HepG2 (cell line): ENCODE measurements around the gene PGP. TPM values are rescaled to one million over a fixed set of nuclear protein-coding genes. Genes with fewer than 3 reads are reported as not detected.

ENCODE experiments used
- ARID3A ChIP-seq: IDR thresholded peaks from 2 replicates; pipeline ENCODE4 v1.6.1; 2012; ENCODE audit warnings: low read depth, low read length, improper control_type of control experiment
- BATF2 ChIP-seq: sonication (generic); formaldehyde crosslinking; IDR thresholded peaks from 2 replicates; pipeline ENCODE4 v1.8.0; 2022; ENCODE audit warnings: mild to moderate bottlenecking, missing genetic modification reagents, moderate library complexity
- CBX1 ChIP-seq: IDR thresholded peaks from one replicate; pipeline ENCODE4 v1.6.1; 2016; ENCODE audit warnings: antibody characterized with exemption, low read depth
- CREM ChIP-seq, 2 experiments: sonication (generic) in 1 of 2; formaldehyde crosslinking in 1 of 2; IDR thresholded peaks; 2 replicates each; pipeline versions ENCODE4 v1.4.0 to v1.6.1; 2016 to 2020; ENCODE audit warnings: antibody characterized with exemption in 1 of 2, mild to moderate bottlenecking in 1 of 2, missing genetic modification reagents in 1 of 2
- FOXJ3 ChIP-seq: sonication (generic); formaldehyde crosslinking; IDR thresholded peaks from 2 replicates; pipeline ENCODE4 v1.4.0; 2020; ENCODE audit warnings: missing genetic modification reagents, mild to moderate bottlenecking, borderline replicate concordance
- FOXO4 ChIP-seq: sonication (generic); formaldehyde crosslinking; conservative IDR thresholded peaks from 2 replicates; pipeline ENCODE4 v1.8.1; 2023; ENCODE audit warnings: missing genetic modification reagents
- HNF4G ChIP-seq, 2 experiments: sonication (generic) in 1 of 2; formaldehyde crosslinking in 1 of 2; IDR thresholded peaks; 2 replicates each; pipeline versions ENCODE4 v1.4.0 to v1.6.1; 2011 to 2020; ENCODE audit warnings: borderline replicate concordance in 2 of 2, low read depth in 2 of 2, mild to moderate bottlenecking in 2 of 2, low read length in 1 of 2, missing genetic modification reagents in 1 of 2, moderate library complexity in 1 of 2
- ISX ChIP-seq: sonication (generic); formaldehyde crosslinking; conservative IDR thresholded peaks from 2 replicates; pipeline ENCODE4 v1.5.0; 2020; ENCODE audit warnings: missing genetic modification reagents
- JUND ChIP-seq: sonication (generic); formaldehyde crosslinking; IDR thresholded peaks from 2 replicates; pipeline ENCODE4 v1.8.0; 2022; ENCODE audit warnings: mild to moderate bottlenecking, missing genetic modification reagents
- PHF5A ChIP-seq: IDR thresholded peaks from one replicate; pipeline ENCODE4 v1.6.1; 2018; ENCODE audit warnings: low read depth, missing genetic modification reagents; ENCODE audit not compliant: unreplicated experiment
- RAD21 ChIP-seq: fragments of 450-650 bp; formaldehyde crosslinking; IDR thresholded peaks from 2 replicates; pipeline ENCODE4 v1.5.0; 2020; ENCODE audit warnings: mild to moderate bottlenecking
- REXO4 ChIP-seq: sonication (generic); formaldehyde crosslinking; IDR thresholded peaks from 2 replicates; pipeline ENCODE4 v1.8.0; 2022; ENCODE audit warnings: missing genetic modification reagents, mild to moderate bottlenecking, borderline replicate concordance
- RORA ChIP-seq: sonication (generic); formaldehyde crosslinking; IDR thresholded peaks from 2 replicates; pipeline ENCODE4 v1.5.0; 2020; ENCODE audit warnings: mild to moderate bottlenecking, missing genetic modification reagents, moderate library complexity
- SYNCRIP ChIP-seq: fragments of 200-400 bp; formaldehyde crosslinking; IDR thresholded peaks from 2 replicates; pipeline ENCODE4 v1.6.1; 2018; ENCODE audit warnings: mild to moderate bottlenecking, low read depth, low read length; ENCODE audit not compliant: insufficient read depth
- ZC3H13 ChIP-seq: sonication (generic); formaldehyde crosslinking; IDR thresholded peaks from 2 replicates; pipeline ENCODE4 v1.8.1; 2023; ENCODE audit warnings: mild to moderate bottlenecking, missing genetic modification reagents, moderate library complexity
- ZFP36L2 ChIP-seq: sonication (generic); formaldehyde crosslinking; IDR thresholded peaks from 2 replicates; pipeline ENCODE4 v1.4.0; 2020; ENCODE audit warnings: missing genetic modification reagents
- ZNF253 ChIP-seq: sonication (generic); formaldehyde crosslinking; IDR thresholded peaks from 2 replicates; pipeline ENCODE4 v1.8.0; 2022; ENCODE audit warnings: mild to moderate bottlenecking, missing genetic modification reagents, borderline replicate concordance
- ZNF3 ChIP-seq: IDR thresholded peaks from 2 replicates; pipeline ENCODE4 v1.7.0; 2017; ENCODE audit warnings: inconsistent platforms
- ZNF432 ChIP-seq: sonication (generic); formaldehyde crosslinking; IDR thresholded peaks from 2 replicates; pipeline ENCODE4 v1.5.0; 2020; ENCODE audit warnings: missing genetic modification reagents, mild to moderate bottlenecking, borderline replicate concordance
- ZNF496 ChIP-seq: sonication (generic); formaldehyde crosslinking; IDR thresholded peaks from 2 replicates; pipeline ENCODE4 v1.8.1; 2023; ENCODE audit warnings: mild to moderate bottlenecking, moderate library complexity, missing genetic modification reagents; ENCODE audit not compliant: insufficient replicate concordance
- ZNF570 ChIP-seq: sonication (generic); formaldehyde crosslinking; IDR thresholded peaks from 2 replicates; pipeline ENCODE4 v1.4.0; 2020; ENCODE audit warnings: mild to moderate bottlenecking, missing genetic modification reagents, borderline replicate concordance
- ZNF678 ChIP-seq: sonication (generic); formaldehyde crosslinking; IDR thresholded peaks from 2 replicates; pipeline ENCODE4 v1.4.0; 2020; ENCODE audit warnings: mild to moderate bottlenecking, missing genetic modification reagents
- ZNF713 ChIP-seq: sonication (generic); formaldehyde crosslinking; IDR thresholded peaks from 2 replicates; pipeline ENCODE4 v1.4.0; 2020; ENCODE audit warnings: mild to moderate bottlenecking, missing genetic modification reagents
- ZNF792 ChIP-seq: IDR thresholded peaks from 2 replicates; pipeline ENCODE4 v1.6.1; 2016
- ZNF879 ChIP-seq: sonication (generic); formaldehyde crosslinking; IDR thresholded peaks from 2 replicates; pipeline ENCODE4 v1.8.1; 2023; ENCODE audit warnings: missing genetic modification reagents
- ZNF891 ChIP-seq: sonication (generic); formaldehyde crosslinking; IDR thresholded peaks from 2 replicates; pipeline ENCODE4 v1.5.0; 2020; ENCODE audit warnings: mild to moderate bottlenecking, missing genetic modification reagents
- ZSCAN12 ChIP-seq: sonication (generic); formaldehyde crosslinking; IDR thresholded peaks from 2 replicates; pipeline ENCODE4 v1.9.0; 2021; ENCODE audit warnings: mild to moderate bottlenecking, missing genetic modification reagents
- ZSCAN25 ChIP-seq: sonication (generic); formaldehyde crosslinking; IDR thresholded peaks from 2 replicates; pipeline ENCODE4 v1.8.0; 2022; ENCODE audit warnings: mild to moderate bottlenecking, missing genetic modification reagents
- polyA plus RNA-seq, 8 experiments: library from polyadenylated mRNA; depleted of rRNA in 3 of 8; stranded (reverse) in 7 of 8; unstranded in 1 of 8; fragments of >200 nt; fragmentation: Illumina TruSeq in 4 of 8; extraction: Trizol in 4 of 8; gene quantifications; 2 replicates each; pipeline versions ENCODE4 v1.2.1 to v1.2.3, GENCODE V29; 2011 to 2016; ENCODE audit warnings: low read depth in 4 of 8, missing spikeins in 1 of 8, mixed read lengths in 1 of 8; ENCODE audit not compliant: insufficient read depth in 1 of 8
- total RNA-seq, 5 experiments: library from RNA; depleted of rRNA; stranded (reverse); fragments of >200 nt; fragmentation: Illumina TruSeq; extraction: Trizol; gene quantifications; 2 replicates each; pipeline ENCODE4 v1.2.3, GENCODE V29; 2016; ENCODE audit warnings: low read depth in 1 of 5

Gene PGP
- total and polyA plus RNA-seq, 2 of the 13 experiments (the other 11 are each of a cell fraction or from before 2014, with no cell fraction given) = 7.3 to 18.3 TPM

- no peak for TF ChIP-seq ARID3A
- TF ChIP-seq ZNF253 = no peak
- no peak for TF ChIP-seq ZNF432 (CRISPR knock-in tag)
- TF ChIP-seq ZNF891 (CRISPR knock-in tag) = 0 out of 2 replicates have a peak, but pooled peaks have one; percentile 30
- TF ChIP-seq ZNF496 (CRISPR knock-in tag) = no peak
- no peak for TF ChIP-seq JUND (CRISPR knock-in tag)
- TF ChIP-seq RORA (CRISPR knock-in tag) = no peak
- no peak for TF ChIP-seq ZNF678 (CRISPR knock-in tag)
- TF ChIP-seq ZC3H13 = no peak; the same call in 1 of the 2 replicates
- no peak for TF ChIP-seq ZFP36L2 (CRISPR knock-in tag)
- TF ChIP-seq ISX (CRISPR knock-in tag) = no peak
- no peak for TF ChIP-seq FOXJ3 (CRISPR knock-in tag)
- no peak for TF ChIP-seq REXO4 (CRISPR knock-in tag)
- TF ChIP-seq RAD21 (CRISPR knock-in tag) = no peak
- no peak for TF ChIP-seq FOXO4
- TF ChIP-seq SYNCRIP = no peak
- TF ChIP-seq ZNF879 (CRISPR knock-in tag) = no peak
- peak; percentile 56 for TF ChIP-seq ZSCAN12 (CRISPR knock-in tag)
- no peak for TF ChIP-seq ZNF570 (CRISPR knock-in tag)
- peak; percentile 85 for TF ChIP-seq ZSCAN25 (CRISPR knock-in tag)
- TF ChIP-seq CBX1 = no peak
- no peak for TF ChIP-seq ZNF3
- peak; percentile 88 for TF ChIP-seq ZNF792 (CRISPR knock-in tag)
- peak; percentile 82 for TF ChIP-seq CREM (IDR thresholded peaks at IDR 0.05)
- TF ChIP-seq CREM (CRISPR knock-in tag; IDR thresholded peaks at IDR 0.05) = peak; percentile 68; the same call in 1 of the 2 replicates
- no peak for TF ChIP-seq ZNF713 (CRISPR knock-in tag)
- peak; percentile 13; the same call in 1 of the 2 replicates for TF ChIP-seq HNF4G (IDR thresholded peaks at IDR 0.05; ENCODE audit: borderline replicate concordance, low read depth, low read length)
- no peak; the same call in 1 of the 2 replicates for TF ChIP-seq HNF4G (CRISPR knock-in tag; IDR thresholded peaks at IDR 0.05; ENCODE audit: borderline replicate concordance, low read depth)
- no peak for TF ChIP-seq BATF2 (CRISPR knock-in tag)
- TF ChIP-seq PHF5A (CRISPR knock-in tag) = no peak
Observed at GRCh38 chr16:2223221-2223941, 8.7 kb upstream of the PGP start, which contains the start of gene E4F1 (continued).
